Fibroblast of skin of left quadriceps (primary cell): Measurements from ENCODE around the gene M6PR.

Source experiments
- DNase-seq, 2 experiments: peaks; one replicate each; pipeline ENCODE4 v3.0.0-alpha.2; 2013; ENCODE audit warnings: low read depth in 2 of 2

M6PR gene

GRCh38 chr12:8949342-8950220, at the start of gene M6PR:
TSS of gene M6PR (minus strand) at chr12:8949645. CDS start at chr12:8946404, 3,241 bp downstream.
- peak; percentile 87 for DNase-seq

GRCh38 chr12:8996682-8997405, 47.4 kb upstream of the M6PR start:
- DNase-seq = no peak

DNA sequence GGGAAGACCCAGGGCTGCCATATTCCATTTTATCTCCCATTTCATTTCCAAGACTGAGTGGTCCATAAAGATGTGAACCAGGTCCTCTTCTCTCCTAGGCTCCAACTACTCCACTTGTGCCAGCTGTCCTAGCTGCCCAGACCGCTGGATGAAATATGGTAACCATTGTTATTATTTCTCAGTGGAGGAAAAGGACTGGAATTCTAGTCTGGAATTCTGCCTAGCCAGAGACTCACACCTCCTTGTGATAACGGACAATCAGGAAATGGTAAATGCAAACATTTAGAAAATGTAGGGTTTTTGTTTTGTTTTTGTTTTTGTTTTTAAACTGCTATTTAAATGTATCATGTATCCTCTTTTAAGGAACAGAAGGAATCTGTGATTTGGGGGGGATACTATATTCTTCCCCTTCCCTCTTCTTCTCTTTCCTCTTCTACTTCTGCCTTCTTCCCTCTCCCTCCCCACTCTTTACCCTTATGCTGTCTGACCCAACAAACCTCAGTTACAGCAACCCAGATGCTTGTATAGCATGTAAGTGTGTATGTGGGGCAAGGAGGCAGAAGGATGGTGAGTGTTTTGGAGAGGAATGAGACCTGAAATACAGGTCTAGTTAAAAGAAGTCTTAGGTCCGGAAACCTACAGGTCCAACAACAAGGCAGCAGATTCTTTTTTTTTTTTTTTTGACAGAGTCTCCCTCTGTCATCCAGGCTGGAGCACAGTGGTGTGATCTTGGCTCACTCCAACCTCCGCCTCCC, 45.8 kb upstream of the M6PR start:
- no peak for DNase-seq

DNA sequence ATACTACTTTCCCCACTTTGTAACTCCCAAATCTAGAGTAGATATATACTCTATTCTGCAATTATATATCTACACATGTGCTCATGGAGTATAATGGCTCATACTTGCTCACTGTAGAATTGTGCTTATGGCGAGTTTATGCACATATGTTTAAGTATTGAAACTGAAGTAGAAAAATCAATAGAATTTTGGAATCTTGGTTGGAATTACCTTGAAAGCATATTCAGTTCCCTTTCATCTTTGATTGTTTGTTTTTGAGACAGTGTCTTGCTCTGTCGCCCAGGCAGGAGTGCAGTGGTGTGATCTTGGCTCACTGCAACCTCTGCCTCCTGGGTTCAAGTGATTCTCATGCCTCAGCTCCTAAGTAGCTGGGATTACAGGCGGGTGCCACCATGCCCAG, 44.4 kb upstream of the M6PR start:
- DNase-seq = no peak

- no peak for DNase-seq
Observed at GRCh38 chr12:8991371-8992345, 42.2 kb upstream of the M6PR start.

- DNase-seq = no peak
Observed at GRCh38 chr12:8989413-8989812, 40.0 kb upstream of the M6PR start, which contains the start of gene KLRG1. TSS of gene KLRG1 (plus strand) at chr12:8989546. CDS start at chr12:8989636, 90 bp downstream.

DNA sequence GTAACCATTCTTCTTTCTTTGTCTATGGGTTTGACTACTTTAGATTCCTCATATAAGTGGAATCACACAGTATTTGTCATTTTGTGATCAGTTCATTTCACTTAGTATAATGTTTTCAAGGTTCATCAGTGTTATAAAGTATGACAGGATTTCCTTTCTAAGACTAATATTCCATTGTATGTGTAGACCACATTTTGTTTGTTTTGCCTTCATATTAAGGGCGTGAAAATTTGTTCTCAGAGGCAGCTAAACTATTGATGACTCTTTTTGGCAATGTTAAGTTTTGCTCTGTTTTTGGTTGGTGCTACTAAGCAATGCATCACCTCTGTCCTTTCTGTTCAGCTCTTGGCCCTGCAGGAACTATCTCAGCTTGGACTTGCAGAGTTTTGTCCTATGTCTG, 38.2 kb upstream of the M6PR start:
- no peak for DNase-seq

- DNase-seq = no peak
Observed at GRCh38 chr12:8987163-8987562, 37.7 kb upstream of the M6PR start.

DNA sequence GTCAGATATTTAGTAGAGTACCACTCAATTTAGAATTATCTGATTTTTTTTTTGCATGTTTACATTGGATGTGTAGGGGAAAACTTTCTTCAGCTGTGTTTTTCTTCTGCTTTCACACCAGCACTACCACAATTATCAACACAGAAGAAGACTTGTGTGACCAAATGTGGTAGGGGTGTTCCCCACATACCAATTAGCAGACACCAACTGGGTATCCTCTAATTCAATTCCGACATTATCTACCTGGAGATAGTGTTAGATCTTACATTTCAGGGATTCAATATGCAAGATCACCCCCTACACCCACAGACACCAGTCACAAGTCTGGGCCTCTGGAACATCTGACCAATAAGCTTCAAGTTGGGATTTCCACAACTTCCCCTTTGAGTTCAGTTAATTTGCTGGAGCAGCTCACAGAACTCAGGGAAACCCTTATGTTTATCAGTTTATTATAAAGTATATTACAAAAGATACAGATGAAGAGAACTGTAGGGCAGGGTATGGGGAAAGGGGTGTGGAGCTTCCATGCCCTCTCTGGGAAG, 35.8 kb upstream of the M6PR start:
- DNase-seq = no peak

DNA sequence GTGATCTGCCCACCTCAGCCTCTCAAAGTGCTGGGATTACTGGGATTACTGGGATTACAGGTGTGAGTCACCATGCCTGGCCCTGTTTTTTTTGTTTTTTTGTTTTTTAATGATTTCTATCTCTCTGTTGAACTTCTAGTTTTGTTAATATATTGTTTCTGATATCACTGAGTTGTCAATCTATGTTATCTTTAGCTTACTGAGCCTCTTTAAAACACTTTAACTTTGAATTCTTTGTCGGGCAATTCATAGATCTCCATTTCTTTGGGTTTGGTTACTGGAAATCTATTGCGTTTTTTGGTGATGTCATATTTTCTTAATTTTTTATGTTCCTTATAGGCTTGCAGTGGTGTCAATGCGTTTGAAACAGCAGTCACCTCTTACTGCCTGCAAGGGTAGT, 30.7 kb upstream of the M6PR start:
- DNase-seq = no peak

- DNase-seq = no peak
Observed at GRCh38 chr12:8970432-8970831, 21.0 kb upstream of the M6PR start.

GRCh38 chr12:8969861-8970411, 20.5 kb upstream of the M6PR start:
- DNase-seq = no peak

GRCh38 chr12:8968761-8969160, 19.3 kb upstream of the M6PR start:
- no peak for DNase-seq

DNA sequence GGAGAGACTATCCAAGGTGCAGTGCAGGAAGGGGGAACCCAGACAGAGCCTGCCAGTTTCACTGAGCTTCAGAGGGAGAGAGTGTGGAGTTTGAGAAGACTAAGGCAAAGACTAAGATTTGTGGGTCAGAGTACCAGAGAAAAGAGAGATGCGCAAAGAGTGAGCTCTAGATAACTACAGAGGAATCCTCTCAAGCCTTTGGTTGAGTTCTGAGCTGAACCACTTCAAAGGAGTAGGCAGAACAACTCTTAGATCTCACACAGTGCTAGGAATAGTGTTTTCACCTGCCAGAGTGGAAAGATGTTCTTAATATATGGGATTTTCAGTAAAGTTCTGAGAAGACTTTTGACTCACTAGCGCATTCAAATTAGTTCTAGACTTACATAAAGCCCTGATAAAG, 10.7 kb upstream of the M6PR start:
- no peak for DNase-seq

DNA sequence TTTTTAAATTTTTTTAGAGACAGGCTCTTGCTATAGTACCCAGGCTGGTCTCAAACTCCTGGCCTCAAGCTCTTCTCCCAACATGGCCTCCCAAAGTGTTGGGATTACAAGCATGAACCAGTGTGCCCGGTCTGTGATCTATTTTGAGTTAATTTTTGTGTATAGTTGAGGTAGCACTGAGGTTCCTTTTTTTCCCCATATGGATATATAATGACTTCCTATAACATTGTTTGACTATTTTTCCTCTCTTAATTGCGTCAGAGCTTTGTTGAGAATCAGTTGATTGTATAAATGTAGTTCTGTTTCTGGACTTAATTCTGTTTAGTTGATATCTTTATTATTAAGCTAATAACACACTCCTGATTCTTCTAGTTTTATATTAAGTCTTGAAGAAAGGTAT, 8.6 kb upstream of the M6PR start:
- no peak for DNase-seq

DNA sequence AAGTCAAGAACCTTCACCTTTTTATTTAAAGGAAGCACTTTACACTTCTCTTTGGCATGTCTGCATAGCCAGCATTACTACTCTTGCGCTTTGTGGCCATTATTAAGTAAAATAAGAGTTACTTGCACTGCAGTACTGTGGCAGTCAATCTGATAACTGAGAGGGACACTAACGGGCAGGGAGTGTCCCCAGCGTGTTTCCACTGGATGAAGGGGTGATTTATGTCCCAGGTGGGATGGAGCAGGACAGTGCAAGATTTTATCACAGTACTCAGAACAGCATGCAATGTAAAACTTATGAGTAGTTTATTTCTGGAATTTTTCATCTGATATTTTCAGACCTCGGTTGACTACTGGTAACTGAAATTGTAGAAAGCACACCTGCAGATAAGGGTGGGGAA, 8.1 kb upstream of the M6PR start:
- no peak for DNase-seq

DNA sequence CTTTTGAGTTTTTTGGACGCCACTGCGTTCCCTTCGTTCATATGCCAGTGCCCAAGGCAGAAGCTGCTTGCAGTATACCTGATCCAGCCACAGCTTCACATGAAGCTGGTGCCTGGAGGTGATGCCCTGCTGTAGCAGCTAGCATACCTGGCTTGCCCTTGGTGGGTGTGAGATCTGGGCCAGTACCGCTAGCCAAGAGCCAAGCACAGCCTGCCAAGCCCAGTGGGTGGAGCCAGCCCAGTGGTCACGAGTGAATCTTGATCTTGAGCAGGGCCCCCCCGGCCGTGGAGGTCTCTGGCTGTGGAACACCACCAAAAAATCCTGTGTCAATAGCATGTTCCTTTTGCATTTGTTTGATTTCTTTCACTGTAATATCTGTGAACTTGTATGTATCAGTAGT, 7.3 kb upstream of the M6PR start:
- no peak for DNase-seq

DNA sequence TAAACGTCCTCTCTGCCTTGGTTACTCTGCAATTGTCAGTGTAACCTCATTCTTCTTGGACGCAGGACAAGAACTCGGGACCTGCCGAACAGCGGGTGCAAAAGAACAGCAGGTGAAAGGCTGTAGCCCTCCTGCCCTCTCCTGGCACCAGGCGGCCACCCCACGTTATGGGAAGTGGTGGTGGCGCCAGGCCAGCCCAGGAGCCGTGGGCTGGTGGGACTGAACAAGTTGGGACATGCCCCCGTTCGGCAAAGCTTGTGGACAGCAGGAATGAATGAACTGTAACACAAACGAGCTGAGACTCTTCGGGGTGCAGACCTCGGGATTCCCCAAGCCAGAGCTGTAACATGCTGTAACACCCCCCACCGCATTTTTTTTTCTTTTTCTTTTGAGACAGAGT, 6.6 kb upstream of the M6PR start:
- no peak for DNase-seq

GRCh38 chr12:8953773-8954402, 4.4 kb upstream of the M6PR start:
- DNase-seq = no peak

GRCh38 chr12:8951744-8952143, 2.3 kb upstream of the M6PR start:
- no peak for DNase-seq
